GM21717 (cell line): ENCODE results near the gene UBAC1.

Experiments
- ATAC-seq: cut with Tn5 transposase; IDR thresholded peaks from one replicate; pipeline ENCODE4 v1.9.1; 2021; ENCODE audit warnings: mild to moderate bottlenecking, moderate library complexity; ENCODE audit not compliant: unreplicated experiment

The UBAC1 gene

GRCh38 chr9:135993765-135994500 is 32.8 kb upstream of the UBAC1 start:
- no peak for ATAC-seq

- no peak for ATAC-seq
Observed at GRCh38 chr9:135993409-135993742, 32.2 kb upstream of the UBAC1 start.

DNA sequence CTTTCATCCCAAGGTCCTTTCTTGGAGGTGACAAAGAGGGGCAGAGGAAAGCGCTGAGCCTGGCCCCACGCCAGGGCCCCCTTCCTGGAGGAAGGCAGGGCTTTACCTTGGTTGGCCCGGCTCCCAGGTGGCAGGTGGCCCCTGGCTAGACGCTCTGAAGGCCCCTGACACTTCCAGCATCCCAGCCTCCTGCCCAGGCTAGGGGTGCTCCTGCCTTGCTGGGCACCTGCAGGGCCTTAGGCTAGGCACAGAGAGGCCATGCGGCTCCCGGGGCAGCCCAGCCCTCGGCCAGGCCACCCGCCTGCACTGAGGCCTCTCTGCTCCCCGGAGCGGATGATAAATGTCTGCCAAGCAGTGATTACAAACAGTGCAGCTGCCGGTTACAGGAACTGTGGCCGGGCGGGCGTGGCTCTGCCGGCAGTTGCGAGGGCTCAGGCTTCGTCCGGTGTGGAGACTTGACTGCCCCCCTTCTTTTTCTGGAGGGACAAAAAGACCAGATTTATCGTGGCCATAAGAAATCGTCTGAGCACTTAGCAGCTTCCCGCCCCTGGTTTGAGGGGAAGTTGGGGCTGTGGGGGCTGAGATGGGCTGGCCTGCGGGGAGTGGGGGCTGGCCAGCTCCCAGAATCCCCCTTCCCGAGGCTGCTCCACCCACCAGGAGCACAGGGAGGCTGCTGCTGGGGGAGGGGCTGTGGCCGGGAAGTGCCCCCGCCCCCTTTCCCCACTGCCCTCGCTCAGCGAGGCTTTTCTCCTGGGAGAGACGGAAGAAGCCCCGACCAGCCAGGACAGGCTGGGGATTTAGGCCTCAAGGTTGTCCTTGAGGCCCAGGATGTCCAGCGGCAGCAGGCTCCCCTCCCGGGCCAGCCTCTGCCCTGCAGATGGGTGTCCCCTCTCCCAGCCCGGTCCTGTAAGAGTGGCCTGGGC is 31.6 kb upstream of the UBAC1 start:
- ATAC-seq: no peak

DNA sequence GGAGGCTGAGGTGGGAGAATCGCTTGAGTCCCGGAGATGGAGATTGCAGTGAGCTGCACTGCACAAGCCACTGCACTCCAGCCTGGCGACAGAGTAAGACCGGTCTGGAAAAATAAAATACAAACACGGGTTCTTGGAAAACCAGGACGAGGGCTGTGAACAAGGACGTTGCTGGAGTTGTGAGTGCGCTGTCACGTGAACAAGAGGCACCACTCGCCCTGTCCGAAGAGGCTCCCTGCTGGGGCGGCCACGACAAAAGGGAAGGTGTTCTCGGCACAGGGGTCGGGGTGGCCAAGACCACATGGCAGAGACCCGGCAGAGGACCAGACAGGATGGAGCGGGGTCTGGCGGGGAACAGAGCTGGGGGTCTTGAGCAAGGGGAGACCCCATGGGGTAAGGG is 30.6 kb upstream of the UBAC1 start:
- ATAC-seq: no peak

- ATAC-seq: no peak
Observed at GRCh38 chr9:135990468-135991429, 29.6 kb upstream of the UBAC1 start.

DNA sequence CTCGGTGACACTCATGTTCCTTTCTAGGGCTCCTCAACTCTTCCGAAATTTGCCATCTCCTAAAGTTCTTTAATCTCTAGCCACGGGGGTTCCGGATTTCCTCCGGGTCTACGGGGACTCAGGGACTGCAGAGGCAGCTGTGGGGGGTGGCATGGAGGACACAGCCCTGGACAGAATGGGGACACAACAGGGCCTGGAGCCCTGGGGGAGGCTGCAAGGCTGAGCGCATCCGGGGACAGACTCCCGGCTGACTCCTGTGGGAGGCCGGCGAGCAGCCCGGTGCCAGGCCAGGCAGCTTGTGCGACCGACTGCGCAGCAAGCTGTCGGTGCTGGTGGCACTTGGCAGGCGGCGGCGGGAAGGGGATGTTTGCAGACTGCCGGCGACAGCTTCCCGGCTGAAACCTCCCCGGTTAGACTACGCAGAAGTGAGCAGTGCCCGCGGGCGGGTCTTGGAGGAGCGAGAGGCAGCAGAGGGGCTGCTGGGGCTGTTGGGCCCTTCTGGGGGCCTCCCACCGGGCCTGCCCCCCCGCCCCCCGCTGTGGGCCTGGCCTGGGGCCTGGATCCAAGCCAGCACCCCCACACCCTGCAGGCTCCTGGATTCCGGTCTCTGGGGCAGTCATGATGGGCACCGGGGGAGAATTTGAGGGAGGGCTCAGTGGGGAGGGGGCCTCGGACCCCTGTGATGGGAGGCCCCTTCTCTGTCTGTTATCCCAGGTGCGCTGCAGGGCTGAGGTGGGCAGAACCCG is 28.7 kb upstream of the UBAC1 start:
- ATAC-seq: no peak

DNA sequence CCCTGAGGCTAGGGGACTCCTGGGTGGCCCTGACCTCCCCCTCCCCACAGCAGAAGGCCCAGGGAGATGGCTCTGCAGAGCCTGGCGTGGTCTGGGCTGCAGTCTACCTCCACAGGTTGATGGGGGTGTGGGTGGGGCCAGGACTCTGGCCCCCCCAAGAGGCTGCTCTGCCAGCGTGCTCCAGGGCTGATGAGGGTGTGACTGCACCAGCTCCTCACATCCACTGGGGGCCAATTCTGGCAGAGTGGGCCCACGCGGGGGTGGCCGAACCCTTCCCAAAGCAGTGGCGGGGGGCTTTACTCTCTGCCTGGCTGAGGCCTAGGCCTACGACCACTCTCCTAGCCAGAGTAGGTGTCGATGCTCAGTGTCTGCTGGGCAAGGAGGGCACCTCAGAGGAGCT is 28.0 kb upstream of the UBAC1 start:
- no peak for ATAC-seq

DNA sequence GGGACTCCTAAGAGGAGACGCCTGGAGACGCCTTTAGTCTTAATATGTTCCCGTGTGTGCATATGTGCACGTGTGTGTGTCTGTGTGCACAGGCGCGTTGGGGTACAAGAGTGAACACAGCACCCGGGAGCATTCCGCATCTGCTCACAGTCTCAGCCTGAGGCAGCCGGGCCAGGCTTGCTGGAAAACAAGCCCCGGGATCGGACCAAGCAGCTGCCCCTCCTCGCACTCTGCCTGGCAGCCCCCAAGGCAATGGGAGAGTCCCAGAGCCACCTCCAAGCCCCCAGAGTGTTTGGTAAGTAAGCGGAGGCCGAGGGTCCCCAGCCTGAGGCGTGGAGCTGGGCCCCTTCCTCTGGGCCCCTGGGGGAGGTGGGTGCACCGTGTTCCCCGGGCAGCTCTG is 27.3 kb upstream of the UBAC1 start:
- ATAC-seq: no peak

DNA sequence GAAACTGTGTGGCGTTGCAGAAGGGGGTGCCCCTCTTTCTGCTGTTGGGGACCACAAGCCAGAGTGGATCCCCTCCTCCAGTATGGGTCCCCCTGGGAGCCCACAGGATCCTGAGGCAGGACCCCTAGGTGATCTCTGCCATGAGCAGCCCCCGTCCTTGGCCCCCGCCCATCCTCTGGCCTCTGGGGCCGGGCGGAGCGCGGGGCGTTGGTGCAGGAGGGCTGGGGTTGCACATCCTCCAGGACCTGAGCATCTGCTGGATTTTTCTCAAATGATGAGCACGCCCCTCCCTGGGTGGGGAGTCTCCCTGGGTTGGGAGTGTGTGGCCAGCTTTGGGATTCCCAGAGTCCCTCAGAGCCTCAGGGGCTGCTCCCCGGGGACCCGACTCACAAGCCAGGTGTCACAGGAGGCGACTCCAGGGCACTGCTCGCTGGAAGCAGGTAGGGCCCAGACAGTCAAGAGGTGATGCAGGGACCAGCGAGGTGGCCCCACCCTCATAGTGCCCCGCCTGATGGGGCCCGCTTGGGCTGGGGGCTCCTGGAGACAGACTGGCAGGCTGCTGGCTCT is 26.7 kb upstream of the UBAC1 start:
- no peak for ATAC-seq

- no peak for ATAC-seq
Observed at GRCh38 chr9:135986605-135987004, 25.4 kb upstream of the UBAC1 start.

- no peak for ATAC-seq
Observed at GRCh38 chr9:135985889-135986288, 24.7 kb upstream of the UBAC1 start.

DNA sequence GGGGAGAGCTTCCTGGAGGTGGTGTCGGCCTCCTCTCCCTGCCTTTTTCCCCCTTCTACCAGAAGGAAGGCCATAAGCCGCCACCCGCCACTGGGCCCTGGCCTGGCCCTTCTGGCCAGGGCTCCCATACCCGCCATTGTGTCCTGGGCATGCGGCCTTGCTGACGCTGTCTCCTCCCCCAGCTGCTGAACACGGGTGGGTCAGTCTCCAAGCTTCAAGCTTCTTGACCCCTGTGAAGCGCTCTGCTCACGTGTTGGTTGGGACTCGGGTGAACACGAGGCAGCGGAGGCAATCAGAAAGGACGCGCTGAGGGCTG is 24.2 kb upstream of the UBAC1 start:
- no peak for ATAC-seq

- no peak for ATAC-seq
Observed at GRCh38 chr9:135984072-135984710, 23.0 kb upstream of the UBAC1 start.

- ATAC-seq: no peak
Observed at GRCh38 chr9:135983208-135984071, 22.3 kb upstream of the UBAC1 start.

DNA sequence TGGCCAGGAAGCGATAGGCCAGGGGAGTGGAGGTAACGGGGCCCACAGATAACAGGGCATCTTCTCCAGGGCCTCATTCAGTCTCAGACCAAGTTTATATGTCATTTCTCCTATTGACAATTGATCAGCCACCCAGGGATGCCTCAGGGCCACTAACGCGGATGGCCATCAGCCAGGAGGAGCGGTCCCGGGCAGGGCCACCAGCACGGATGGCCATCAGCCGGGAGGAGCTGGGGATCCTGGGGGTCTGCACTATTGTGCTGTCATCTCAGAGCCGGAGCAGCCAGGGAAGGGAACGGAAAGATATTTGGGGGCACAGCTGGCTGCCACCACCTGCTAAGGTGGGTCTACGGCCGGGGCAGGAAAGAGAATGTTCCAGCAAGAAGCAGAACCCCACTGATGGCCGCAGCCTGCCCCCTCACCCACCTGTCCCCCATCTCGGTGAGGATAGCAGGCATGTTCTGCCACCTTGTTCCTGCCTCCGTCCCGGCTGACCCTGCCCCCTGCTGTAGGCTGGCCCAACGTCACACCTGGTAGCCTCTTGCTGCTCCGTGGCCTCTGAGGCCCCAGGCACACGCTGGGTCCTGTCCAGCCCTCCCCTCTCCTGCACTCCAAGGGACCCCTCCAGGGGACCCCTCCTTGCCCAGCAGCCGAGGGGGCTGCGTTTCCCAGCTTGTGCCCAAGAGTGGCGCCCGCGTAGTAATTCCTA is 21.5 kb upstream of the UBAC1 start:
- ATAC-seq: no peak

GRCh38 chr9:135980926-135981630 is 19.9 kb upstream of the UBAC1 start:
- ATAC-seq: no peak

DNA sequence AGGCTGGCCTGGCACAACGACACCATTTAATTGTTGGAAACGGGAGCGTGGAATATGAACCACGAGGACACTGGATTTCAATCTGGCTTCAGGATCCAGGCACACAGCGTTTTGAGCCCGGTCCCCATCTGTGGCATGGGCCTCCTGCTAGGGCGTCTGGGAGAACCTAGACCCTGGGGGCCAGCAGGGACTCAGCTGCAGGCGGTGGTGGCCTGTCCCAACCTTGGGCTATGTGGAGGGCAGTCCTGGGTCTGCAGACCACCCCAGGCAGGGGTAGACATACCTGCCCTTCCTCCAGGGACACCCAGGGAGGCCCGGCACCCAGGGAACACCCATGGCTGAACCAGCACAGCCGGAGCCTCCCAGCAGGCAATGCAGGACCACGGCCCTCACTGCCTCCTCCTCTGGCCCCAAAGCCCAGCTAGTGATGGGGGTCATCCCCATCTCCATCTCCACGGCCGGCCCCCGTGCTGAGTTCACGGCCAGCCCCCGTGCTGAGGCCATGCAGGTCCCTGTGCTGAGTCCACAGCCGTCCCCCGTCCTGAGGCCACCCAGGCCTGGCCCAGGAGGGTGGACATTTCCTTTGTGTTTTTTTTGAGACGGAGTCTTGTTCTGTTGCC is 18.5 kb upstream of the UBAC1 start:
- ATAC-seq: no peak
